SK-N-DZ (cell line): ENCODE data around the gene ISY1.

Experiments
- DNase-seq: peaks from one replicate; pipeline ENCODE4 v3.0.0-alpha.2; 2015; ENCODE audit warnings: low spot score

Gene ISY1

GRCh38 chr3:129087138-129087702 is 73.6 kb downstream of the ISY1 start:
- DNase-seq, result no peak

- no peak for DNase-seq
Measured at GRCh38 chr3:129085818-129086217, 75.0 kb downstream of the ISY1 start.

GRCh38 chr3:129085165-129085715 is 75.6 kb downstream of the ISY1 start:
- no peak for DNase-seq

- no peak for DNase-seq
Measured at GRCh38 chr3:129084501-129084900, 76.4 kb downstream of the ISY1 start.

- no peak for DNase-seq
Measured at GRCh38 chr3:129082026-129082425, 78.8 kb downstream of the ISY1 start.

- no peak for DNase-seq
Measured at GRCh38 chr3:129081503-129081902, 79.4 kb downstream of the ISY1 start.

- DNase-seq, result no peak
Measured at GRCh38 chr3:129078510-129078909, 82.4 kb downstream of the ISY1 start.
